ENCODE measurements around the gene JCAD. TPM values are rescaled to one million over a fixed set of nuclear protein-coding genes. Genes with fewer than 3 reads are reported as not detected.
"Not testable (repeated sequence)": the region's sequence is repeated elsewhere in the genome, so short reads cannot be mapped to it uniquely, and the experiment has no call there.

Gene JCAD
- total RNA-seq, 4 donors from 2014 or later = 25.6 to 99.1 (median 49.9) TPM

- no peaks in the 10 kb centered on the region for H3K36me3 ChIP-seq
- H3K9me3 ChIP-seq = no peaks in the 10 kb centered on the region
- no peak overlapping the region for H3K4me3 ChIP-seq
- H3K27ac ChIP-seq = no peak overlapping the region
- no peaks in the 10 kb centered on the region for H3K27me3 ChIP-seq
- H3K4me1 ChIP-seq = no peaks in the 10 kb centered on the region
- TF ChIP-seq CTCF (IDR thresholded peaks at IDR 0.05) (no peak), POLR2A (IDR thresholded peaks at IDR 0.05) (no peak)
- intact Hi-C loops (cut with DNase I; ENCODE audit: low total_unique reads) = loop anchor here (10.0 kb wide), 1 partner anchor 238 kb away; no protein-coding TSS in a partner anchor
- DNase-seq = no peak
Measured at GRCh38 chr10:30006410-30006809, 53.0 kb downstream of the JCAD start.

- not testable (repeated sequence) for H3K27me3 ChIP-seq, H3K27ac ChIP-seq, H3K4me1 ChIP-seq, H3K9me3 ChIP-seq, H3K4me3 ChIP-seq, DNase-seq, H3K36me3 ChIP-seq
- intact Hi-C loops (cut with DNase I; ENCODE audit: low total_unique reads) = loop anchor here (10.0 kb wide), 1 partner anchor 240 kb away; no protein-coding TSS in a partner anchor
Measured at GRCh38 chr10:30005116-30005515, 54.3 kb downstream of the JCAD start.

GRCh38 chr10:30002426-30003266 lies 56.7 kb downstream of the JCAD start:
- Histone ChIP-seq H3K4me1 (no peaks in the 10 kb centered on the region), H3K36me3 (no peaks in the 10 kb centered on the region), H3K27me3 (no peaks in the 10 kb centered on the region), H3K4me3 (no peak overlapping the region), H3K9me3 (no peaks in the 10 kb centered on the region), H3K27ac (no peak overlapping the region)
- intact Hi-C loops (cut with DNase I; ENCODE audit: low total_unique reads) = loop anchor here (10.0 kb wide), 1 partner anchor 242 kb away; no protein-coding TSS in a partner anchor
- TF ChIP-seq POLR2A (IDR thresholded peaks at IDR 0.05) (no peak), CTCF (IDR thresholded peaks at IDR 0.05) (peak; percentile 55 to 66 (median 62))
- DNase-seq = peak; percentile 67 to 80

- TF ChIP-seq CTCF (IDR thresholded peaks at IDR 0.05) = no peak
- no peak for TF ChIP-seq POLR2A (IDR thresholded peaks at IDR 0.05)
- H3K27me3 ChIP-seq = no peaks in the 10 kb centered on the region
- no peak overlapping the region for H3K4me3 ChIP-seq
- DNase-seq = peak; percentile 65 to 88
- no peaks in the 10 kb centered on the region for H3K36me3 ChIP-seq
- H3K27ac ChIP-seq = peak overlapping the region; percentile 78 to 80
- intact Hi-C loops (cut with DNase I; ENCODE audit: low total_unique reads) = loop anchor here (10.0 kb wide), 1 partner anchor 244 kb away; no protein-coding TSS in a partner anchor
- H3K9me3 ChIP-seq = no peaks in the 10 kb centered on the region
- no peaks in the 10 kb centered on the region for H3K4me1 ChIP-seq
Measured at GRCh38 chr10:30000802-30001571, 58.4 kb downstream of the JCAD start.

- H3K27ac ChIP-seq = no peak overlapping the region
- H3K4me1 ChIP-seq = no peaks in the 10 kb centered on the region
- no peaks in the 10 kb centered on the region for H3K36me3 ChIP-seq
- H3K27me3 ChIP-seq = no peaks in the 10 kb centered on the region
- peak; percentile 73 to 83 for DNase-seq
- no peaks in the 10 kb centered on the region for H3K9me3 ChIP-seq
- H3K4me3 ChIP-seq = no peak overlapping the region
- peak in 1 of 2 donors; percentile 19 for TF ChIP-seq POLR2A (IDR thresholded peaks at IDR 0.05)
- TF ChIP-seq CTCF (IDR thresholded peaks at IDR 0.05) = peak; percentile 95 to 98 (median 96)
- intact Hi-C loops (cut with DNase I; ENCODE audit: low total_unique reads) = no loop called here
Measured at GRCh38 chr10:29998142-29998808, 61.1 kb downstream of the JCAD start.

Data from uterus (tissue), 4 donors.